ENCODE results near the gene IFNA5. TPM values are rescaled to one million over a fixed set of nuclear protein-coding genes. Genes with fewer than 3 reads are reported as not detected.

IFNA5 gene
- total RNA-seq, 2 donors from 2014 or later, result not detected

GRCh38 chr9:21311889-21312288 is 6.8 kb upstream of the IFNA5 start:
- ATAC-seq (no peak), DNase-seq (no peak)
- intact Hi-C loops (cut with DNase I, micrococcal nuclease), result no loop called here

GRCh38 chr9:21295992-21296391 is 9.1 kb downstream of the IFNA5 start:
- ATAC-seq (no peak), DNase-seq (no peak)
- intact Hi-C loops (cut with DNase I, micrococcal nuclease), result no loop called here

- intact Hi-C loops (cut with DNase I, micrococcal nuclease), result no loop called here
- DNase-seq, result no peak
- ATAC-seq, result no peak
Observed at GRCh38 chr9:21294904-21295538, 10.1 kb downstream of the IFNA5 start.

- intact Hi-C loops (cut with DNase I, micrococcal nuclease), result no loop called here
- ATAC-seq, result no peak
- DNase-seq, result no peak
Observed at GRCh38 chr9:21294364-21294774, 10.7 kb downstream of the IFNA5 start.

GRCh38 chr9:21289848-21290247 is 15.3 kb downstream of the IFNA5 start:
- ATAC-seq (no peak), DNase-seq (no peak)
- intact Hi-C loops (cut with DNase I, micrococcal nuclease), result no loop called here

GRCh38 chr9:21287280-21287679 is 17.8 kb downstream of the IFNA5 start:
- no peak for DNase-seq
- intact Hi-C loops (cut with DNase I, micrococcal nuclease), result no loop called here
- ATAC-seq, result no peak

GRCh38 chr9:21286659-21287058 is 18.5 kb downstream of the IFNA5 start:
- DNase-seq (no peak), ATAC-seq (no peak)
- intact Hi-C loops (cut with DNase I, micrococcal nuclease), result no loop called here

GRCh38 chr9:21286099-21286498 is 19.0 kb downstream of the IFNA5 start:
- ATAC-seq, result no peak
- DNase-seq, result no peak
- intact Hi-C loops (cut with DNase I, micrococcal nuclease), result no loop called here

- intact Hi-C loops (cut with DNase I, micrococcal nuclease), result no loop called here
- DNase-seq, result no peak
Observed at GRCh38 chr9:21281275-21281674, 23.8 kb downstream of the IFNA5 start.

GRCh38 chr9:21268347-21268657 is 36.8 kb downstream of the IFNA5 start:
- no peak for DNase-seq
- ATAC-seq, result no peak

More at GRCh38 chr9:21281275-21281674, 23.8 kb downstream of the IFNA5 start:
- ATAC-seq, result no peak

GRCh38 chr9:21267485-21268346 is 37.4 kb downstream of the IFNA5 start:
- no peak for DNase-seq
- intact Hi-C loops (cut with DNase I, micrococcal nuclease), result no loop called here
- no peak for ATAC-seq

More at GRCh38 chr9:21268347-21268657, 36.8 kb downstream of the IFNA5 start:
- intact Hi-C loops (cut with DNase I, micrococcal nuclease), result no loop called here

- intact Hi-C loops (cut with DNase I, micrococcal nuclease), result no loop called here
- ATAC-seq, result no peak
- DNase-seq, result no peak
Observed at GRCh38 chr9:21266733-21267484, 38.2 kb downstream of the IFNA5 start.

GRCh38 chr9:21265421-21266189 is 39.5 kb downstream of the IFNA5 start:
- DNase-seq (no peak), ATAC-seq (no peak)
- intact Hi-C loops (cut with DNase I, micrococcal nuclease), result no loop called here

GRCh38 chr9:21255538-21256212 is 49.4 kb downstream of the IFNA5 start:
- DNase-seq, result no peak
- intact Hi-C loops (cut with DNase I, micrococcal nuclease), result no loop called here
- no peak for ATAC-seq

Other genes with a start within 250 kb of the IFNA5 start
- gene IFNB1, start 227.4 kb downstream of the IFNA5 start, total RNA-seq, result not detected
- gene IFNW1, start 163.5 kb downstream of the IFNA5 start, total RNA-seq, result not detected
- gene IFNA21, start 138.7 kb downstream of the IFNA5 start, total RNA-seq, result not detected
- gene IFNA4, start 117.7 kb downstream of the IFNA5 start, total RNA-seq, result not detected
- not detected for gene IFNA7, start 103.1 kb downstream of the IFNA5 start, total RNA-seq
- not detected for gene IFNA10, start 98.2 kb downstream of the IFNA5 start, total RNA-seq
- not detected for gene IFNA16, start 88.0 kb downstream of the IFNA5 start, total RNA-seq
- not detected for gene IFNA17, start 77.1 kb downstream of the IFNA5 start, total RNA-seq
- not detected for gene IFNA14, start 65.3 kb downstream of the IFNA5 start, total RNA-seq
- gene KLHL9, start 30.1 kb upstream of the IFNA5 start, total RNA-seq, result 10 to 100 TPM; 19.0 to 23.7 TPM
- not detected for gene IFNA6, start 45.6 kb upstream of the IFNA5 start, total RNA-seq
- not detected for gene IFNA13, start 62.7 kb upstream of the IFNA5 start, total RNA-seq
- not detected for gene IFNA2, start 80.1 kb upstream of the IFNA5 start, total RNA-seq
- gene IFNA8, start 103.8 kb upstream of the IFNA5 start, total RNA-seq, result not detected
- gene IFNA1, start 135.1 kb upstream of the IFNA5 start, total RNA-seq, result not detected
- not detected for gene IFNE, start 177.0 kb upstream of the IFNA5 start, total RNA-seq

All from left colon (tissue), 2 donors.